ENCODE results near the gene TOX4.

DNA sequence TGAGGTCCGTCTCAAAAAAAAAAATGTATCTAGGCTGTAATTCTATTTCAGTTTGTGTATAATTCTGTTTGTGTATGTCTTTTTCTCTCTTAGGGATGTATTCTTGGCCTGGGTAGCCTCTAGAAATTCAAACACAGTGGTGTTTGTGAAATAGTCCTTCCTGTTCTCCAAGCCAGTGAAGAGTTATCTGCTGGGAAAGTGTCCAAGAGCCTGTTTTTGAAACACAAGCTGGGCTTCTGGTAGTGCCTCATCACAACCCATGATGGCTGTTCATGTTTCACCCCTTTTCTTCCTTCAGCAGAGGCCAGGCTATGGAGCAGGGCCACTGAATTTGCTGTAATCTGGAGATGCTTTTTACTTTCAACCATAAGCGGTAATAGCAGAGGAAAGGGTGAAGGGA is 19.5 kb downstream of the TOX4 start:
- TF ChIP-seq, protein P1, sequence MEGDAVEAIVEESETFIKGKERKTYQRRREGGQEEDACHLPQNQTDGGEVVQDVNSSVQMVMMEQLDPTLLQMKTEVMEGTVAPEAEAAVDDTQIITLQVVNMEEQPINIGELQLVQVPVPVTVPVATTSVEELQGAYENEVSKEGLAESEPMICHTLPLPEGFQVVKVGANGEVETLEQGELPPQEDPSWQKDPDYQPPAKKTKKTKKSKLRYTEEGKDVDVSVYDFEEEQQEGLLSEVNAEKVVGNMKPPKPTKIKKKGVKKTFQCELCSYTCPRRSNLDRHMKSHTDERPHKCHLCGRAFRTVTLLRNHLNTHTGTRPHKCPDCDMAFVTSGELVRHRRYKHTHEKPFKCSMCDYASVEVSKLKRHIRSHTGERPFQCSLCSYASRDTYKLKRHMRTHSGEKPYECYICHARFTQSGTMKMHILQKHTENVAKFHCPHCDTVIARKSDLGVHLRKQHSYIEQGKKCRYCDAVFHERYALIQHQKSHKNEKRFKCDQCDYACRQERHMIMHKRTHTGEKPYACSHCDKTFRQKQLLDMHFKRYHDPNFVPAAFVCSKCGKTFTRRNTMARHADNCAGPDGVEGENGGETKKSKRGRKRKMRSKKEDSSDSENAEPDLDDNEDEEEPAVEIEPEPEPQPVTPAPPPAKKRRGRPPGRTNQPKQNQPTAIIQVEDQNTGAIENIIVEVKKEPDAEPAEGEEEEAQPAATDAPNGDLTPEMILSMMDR (conservative IDR thresholded peaks at IDR 0.05): no peak
- TF ChIP-seq ZFX (IDR thresholded peaks at IDR 0.05): no peak

Data from C4-2B (cell line).